NCI-H526 (cell line): ENCODE measurements around the gene DPYD.
A peak's percentile ranks its signal among the peaks of the same experiment; 100 is the strongest.

ENCODE experiments used
- DNase-seq, 2 experiments: peaks; one replicate each; lab custom pipeline; 2025; lab: John Stamatoyannopoulos, UW

Gene DPYD

GRCh38 chr1:97837161-97837560 is 83.7 kb downstream of the DPYD start:
- no peak for DNase-seq

DNA sequence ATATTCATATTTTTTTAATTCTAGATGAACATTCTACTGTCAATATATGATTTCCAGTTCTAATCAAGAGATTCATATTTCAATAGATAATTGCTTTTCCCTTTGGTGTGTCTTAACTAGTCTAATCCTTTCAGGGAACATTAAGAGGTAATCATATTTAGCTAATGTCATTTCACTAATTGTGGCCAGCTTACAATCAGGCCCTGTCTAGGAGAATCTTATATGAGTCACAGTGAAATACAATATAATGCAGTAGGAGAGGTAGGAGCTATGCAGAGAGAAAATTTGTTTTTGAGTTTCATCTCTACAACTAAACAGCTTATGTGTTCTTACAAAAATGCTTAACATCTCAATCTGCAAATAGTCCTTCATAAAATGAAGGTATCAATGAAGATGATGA is 85.9 kb downstream of the DPYD start:
- no peak for DNase-seq

DNA sequence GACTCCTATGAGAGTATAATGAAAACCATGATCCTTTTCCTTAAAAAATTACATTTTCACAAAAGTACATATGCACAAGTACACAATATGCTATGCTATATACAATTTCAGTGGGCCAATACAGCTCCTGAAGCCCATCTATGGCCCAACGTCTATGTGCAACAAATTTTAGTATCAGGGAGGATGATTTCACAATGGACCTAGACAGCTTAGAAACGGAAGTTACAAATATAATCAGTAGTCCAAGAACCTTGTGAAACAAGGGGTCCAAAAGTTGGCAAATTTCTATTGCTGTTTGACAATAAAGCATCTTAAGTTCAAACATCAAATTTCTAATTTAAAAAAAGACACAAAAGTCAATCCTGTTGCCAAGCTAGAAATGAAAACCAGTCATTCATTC is 87.0 kb downstream of the DPYD start:
- no peak for DNase-seq

DNA sequence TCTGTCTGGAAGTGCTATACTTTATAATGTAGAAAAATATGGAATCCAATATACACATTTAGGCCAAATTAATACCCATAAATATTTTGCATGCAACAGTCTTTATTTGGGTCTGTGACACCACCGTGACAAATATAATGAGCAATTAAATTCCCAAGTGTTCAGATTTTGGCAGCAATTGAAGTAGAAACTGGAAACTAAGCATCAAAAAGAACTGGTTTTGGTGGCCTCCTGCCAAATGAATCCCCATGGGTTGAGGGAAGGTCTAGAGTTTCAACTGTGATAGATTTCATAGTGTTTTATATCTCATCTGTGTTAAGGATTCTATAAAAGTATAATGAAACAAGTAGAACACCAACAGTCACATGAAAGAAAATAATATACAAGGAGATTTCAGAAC is 88.4 kb downstream of the DPYD start:
- no peak for DNase-seq

DNA sequence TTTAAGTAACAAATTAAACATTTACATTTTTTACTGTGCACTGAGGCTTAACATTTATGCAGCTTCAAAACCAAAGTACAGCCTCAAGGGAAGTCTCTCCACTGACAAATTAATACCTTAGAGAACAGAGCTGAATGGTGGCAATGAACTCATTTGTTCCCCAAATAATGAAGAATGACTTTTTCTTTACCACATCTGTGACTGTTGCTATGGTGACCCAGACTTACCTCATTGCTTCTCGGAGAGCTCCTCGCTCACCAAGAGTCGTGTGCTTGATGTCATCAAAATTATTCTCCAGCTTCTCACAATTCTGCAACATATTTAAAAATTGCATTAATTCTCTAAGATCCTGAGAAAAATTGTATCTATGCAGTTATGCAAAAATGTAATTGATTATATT is 92.9 kb downstream of the DPYD start:
- no peak for DNase-seq

DNA sequence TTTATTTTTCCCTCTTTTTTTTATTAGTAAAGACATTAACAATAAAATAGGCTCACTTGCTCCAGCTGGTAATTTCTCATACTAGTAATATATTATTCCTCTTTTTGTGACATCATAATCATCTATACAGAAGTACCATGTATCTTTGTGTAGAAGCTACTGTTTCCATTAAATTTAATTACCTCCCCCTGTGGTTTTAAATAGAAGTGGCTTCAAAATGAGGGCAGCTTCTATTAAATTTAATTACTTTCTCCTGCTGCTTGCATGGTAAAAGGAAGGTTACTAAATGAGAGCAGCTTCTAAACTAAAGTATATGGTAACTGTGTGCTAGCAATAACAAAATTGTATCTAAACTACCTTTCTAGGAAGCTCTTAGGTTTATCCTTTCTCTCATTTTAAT is 94.0 kb downstream of the DPYD start:
- DNase-seq, result no peak

DNA sequence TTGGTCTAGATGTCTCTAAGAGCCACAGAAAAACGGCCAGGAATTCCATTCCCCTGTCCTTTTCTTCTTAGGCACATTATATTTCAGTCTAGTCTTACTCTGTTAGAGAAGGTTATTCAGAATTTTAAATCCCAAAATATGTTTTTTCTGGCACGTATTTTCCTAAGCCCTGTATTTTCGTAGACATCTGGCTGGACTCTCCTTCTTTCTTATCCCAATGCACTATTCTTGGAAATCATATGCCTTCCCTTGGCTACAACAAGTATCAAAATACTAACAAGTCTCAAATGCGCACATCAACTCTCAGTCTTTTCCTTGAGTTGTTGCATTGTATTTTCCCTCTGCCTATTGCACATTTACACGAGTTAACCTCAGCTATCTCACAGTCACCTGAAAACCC is 96.2 kb downstream of the DPYD start:
- no peak for DNase-seq

GRCh38 chr1:97824200-97824599 is 96.6 kb downstream of the DPYD start:
- no peak for DNase-seq

DNA sequence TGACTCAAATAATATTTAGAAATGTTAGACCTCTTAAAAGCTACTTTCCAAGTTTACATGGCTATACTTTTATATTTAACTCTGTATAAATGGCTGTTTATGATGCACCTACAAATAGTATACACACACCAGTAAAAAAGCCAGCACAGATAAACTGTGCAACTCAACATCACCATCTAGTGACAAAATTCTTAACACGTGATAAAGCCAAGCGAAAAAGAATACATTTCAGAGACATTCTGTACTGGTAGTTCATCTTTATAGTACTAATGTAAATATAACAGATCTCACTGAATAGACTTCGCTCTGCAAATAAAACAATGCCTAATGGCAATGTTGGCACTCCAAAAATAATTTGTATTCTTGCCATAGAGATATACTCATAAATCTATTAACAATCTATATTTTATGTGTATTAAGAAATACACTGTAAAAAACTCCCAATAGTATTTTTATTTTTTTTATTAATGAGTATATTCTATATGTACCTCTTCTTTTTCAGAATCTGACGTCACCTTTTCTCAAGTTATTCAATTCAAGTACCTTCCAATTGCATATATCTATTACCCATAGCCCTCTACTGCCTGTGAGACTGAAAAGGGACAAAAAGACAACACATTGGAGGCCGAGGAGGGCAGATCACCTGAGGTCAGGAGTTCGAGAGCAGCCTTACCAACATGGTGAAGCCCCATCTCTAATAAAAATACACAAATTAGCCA is 100.2 kb downstream of the DPYD start:
- peak; percentile 44 to 60 for DNase-seq

- DNase-seq, result no peak
These were observed 103.9 kb downstream of the DPYD start for GRCh38 chr1:97816927-97817326.

DNA sequence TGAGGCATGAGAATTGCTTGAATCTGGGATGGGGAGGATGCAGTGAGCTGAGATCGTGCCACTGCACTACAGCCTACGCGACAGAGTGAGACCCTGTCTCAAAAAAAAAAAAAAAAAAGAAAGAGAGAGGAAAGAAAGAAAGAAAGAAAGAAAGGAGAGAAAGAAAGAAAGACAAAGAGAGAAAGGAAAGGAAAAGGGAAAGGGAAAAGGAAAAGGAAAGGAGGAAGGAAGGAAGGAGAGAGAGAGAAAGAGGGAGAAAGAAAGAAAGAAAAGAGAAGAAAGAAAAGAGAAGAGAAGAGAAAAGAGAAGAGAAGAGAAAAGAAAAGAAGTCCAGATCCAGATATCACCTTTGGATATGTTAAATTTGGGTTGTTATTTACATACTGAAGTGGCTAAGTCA is 106.0 kb downstream of the DPYD start:
- DNase-seq, result no peak

DNA sequence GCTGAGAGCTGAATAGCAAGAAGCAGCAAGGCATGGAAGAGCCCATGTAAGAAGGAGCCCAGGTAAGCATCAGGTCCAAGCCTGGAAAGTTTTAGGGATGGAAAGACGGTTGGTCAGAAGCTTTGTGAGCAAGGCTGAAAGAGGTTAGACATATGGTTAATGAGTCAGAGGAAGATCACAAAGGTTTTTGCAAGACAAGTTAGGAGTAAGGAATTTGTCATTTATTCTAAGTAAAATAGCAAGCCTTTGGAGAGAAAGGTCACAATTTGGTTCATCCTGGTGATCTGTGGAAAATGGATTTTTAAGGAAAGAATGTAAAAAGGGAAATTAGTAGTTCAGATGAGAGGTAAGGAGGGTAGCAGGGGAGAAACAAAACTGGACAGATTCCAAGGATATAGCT is 106.7 kb downstream of the DPYD start:
- DNase-seq, result no peak

DNA sequence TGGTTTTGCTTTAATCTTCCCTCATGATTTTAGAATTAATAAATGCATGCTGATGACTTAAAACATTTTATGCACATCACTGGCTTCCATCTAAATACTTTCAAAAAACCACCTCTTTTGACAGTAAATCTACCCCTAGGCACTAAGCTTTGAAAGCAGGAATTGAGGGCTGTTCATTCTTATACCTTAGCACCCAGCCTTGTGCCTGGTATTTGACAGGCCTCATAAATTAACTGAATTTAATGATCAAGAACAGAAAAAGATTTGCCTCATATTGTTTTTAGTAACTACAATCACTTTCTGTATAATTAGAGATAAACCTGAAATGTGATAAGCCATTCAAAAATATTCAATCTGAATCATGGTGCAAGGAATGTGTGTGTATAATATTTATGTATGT is 108.8 kb downstream of the DPYD start:
- DNase-seq, result no peak

GRCh38 chr1:97806996-97807520 is 113.8 kb downstream of the DPYD start:
- no peak for DNase-seq

GRCh38 chr1:97806326-97806725 is 114.5 kb downstream of the DPYD start:
- no peak for DNase-seq

GRCh38 chr1:97805093-97805492 is 115.7 kb downstream of the DPYD start:
- no peak for DNase-seq

- DNase-seq, result no peak
These were observed 117.8 kb downstream of the DPYD start for GRCh38 chr1:97803026-97803425.

DNA sequence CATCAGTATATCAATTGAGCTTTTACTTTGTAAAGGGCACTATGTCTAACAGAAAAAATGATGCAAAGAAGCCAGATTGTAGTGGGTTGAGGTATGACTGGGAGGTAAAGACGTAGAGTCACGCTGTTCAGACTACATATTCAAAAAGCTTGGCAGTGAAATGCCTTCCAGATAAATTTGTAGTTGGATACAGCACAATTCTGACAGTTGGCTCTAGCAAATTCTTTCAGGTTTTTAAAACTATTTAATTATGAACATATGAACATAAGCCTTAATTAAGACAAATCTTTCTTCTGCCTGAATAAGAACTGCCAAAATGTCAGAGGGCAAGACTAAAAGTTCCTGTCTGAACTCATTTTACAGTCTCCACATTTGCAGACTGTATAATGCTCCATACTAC is 118.8 kb downstream of the DPYD start:
- DNase-seq, result no peak

DNA sequence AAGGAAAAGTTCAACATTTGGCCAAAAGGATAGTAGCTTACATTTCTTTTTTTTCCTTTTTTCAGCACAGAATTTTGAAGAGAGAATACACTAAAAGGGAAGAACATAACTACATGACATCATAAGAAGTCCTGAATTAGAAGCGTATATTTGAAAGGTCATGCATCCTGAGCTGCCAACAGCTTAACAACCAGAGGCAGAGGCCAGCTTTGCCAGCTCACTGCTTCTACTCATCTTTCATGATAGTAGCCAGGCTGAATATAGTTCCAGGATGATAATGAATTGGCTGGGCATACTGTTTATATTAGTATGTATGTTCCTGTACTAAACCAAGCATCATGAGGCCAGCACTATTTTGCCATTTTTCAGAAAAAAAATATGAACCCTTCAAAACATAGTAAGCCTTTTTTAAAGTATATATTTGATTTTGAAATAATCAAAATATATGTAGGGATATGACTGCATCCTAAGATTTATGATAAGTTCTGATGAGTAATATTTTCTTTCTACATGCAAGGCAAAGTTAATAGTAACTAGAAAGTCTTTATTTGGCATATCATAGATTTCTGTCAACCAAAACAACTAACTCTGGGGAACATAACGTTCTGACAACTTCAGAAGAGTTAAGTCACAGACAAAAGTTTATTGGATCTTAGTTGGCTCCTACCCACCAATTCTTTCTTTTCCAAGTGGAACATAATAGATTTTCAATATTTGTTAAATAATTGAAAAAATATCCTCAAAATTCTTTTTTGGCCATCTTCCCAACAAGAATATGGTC is 123.2 kb downstream of the DPYD start:
- no peak for DNase-seq

DNA sequence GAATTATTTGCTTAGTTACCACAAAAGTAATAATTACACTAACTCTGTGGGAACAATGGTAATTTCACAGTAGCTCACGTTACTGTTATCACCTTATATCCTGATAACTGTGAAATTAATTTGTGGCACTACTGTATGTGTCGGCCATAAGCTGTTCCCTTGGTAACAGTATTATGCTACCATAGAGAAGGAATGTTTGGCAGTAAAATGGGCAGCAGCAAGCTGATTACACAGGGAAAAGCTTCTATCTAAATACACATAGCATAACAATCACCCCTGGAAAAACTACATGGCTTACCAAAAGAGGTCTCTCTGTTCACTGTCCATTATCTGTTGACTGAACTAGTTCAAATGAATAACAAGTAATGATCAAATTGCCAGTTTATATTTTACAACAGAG is 124.1 kb downstream of the DPYD start:
- DNase-seq, result peak in 1 of 2 experiments; percentile 13

DNA sequence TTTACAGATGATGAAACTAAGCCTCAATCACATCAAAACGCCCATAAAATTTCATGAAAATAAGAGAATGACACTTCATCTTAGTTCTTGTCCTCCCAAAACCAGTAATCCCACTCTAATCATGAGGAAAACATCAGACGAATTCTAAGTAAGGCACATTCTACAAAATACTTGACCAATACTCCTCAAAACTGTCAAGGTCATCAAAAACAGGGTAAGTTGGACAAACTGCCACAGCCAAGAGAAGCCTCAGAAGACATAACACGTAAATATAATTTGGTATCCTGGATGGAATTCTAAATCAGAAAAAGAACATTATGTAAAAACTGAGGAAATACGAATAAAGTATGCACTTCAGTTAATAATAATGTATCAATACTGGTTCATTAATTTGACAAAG is 128.2 kb downstream of the DPYD start:
- no peak for DNase-seq

GRCh38 chr1:97791251-97791650 is 129.6 kb downstream of the DPYD start:
- DNase-seq, result no peak

GRCh38 chr1:97787231-97787630 is 133.6 kb downstream of the DPYD start:
- no peak for DNase-seq

GRCh38 chr1:97784661-97785060 is 136.2 kb downstream of the DPYD start:
- no peak for DNase-seq
